HL-60 (cell line): Measurements from ENCODE around the gene CALN1.

Experiments used
- DNase-seq, 2 experiments: peaks; one replicate each; pipeline ENCODE4 v3.0.0-alpha.2; 2010 to 2020; ENCODE audit warnings: low read depth in 1 of 2, low spot score in 1 of 2
- H3K27ac ChIP-seq: fragments of 250-450 bp; sonication (Bioruptor Pico); replicated peaks from 2 replicates; pipeline ENCODE4 v1.5.1; 2020; ENCODE audit warnings: mild to moderate bottlenecking, moderate library complexity
- H3K27me3 ChIP-seq: fragments of 250-450 bp; sonication (Bioruptor Pico); 2 replicates; pipeline ENCODE4 v1.5.1; 2021; ENCODE audit warnings: mild to moderate bottlenecking, moderate library complexity; ENCODE audit not compliant: insufficient read depth, poor library complexity, severe bottlenecking
- H3K4me3 ChIP-seq: replicated peaks from 2 replicates; pipeline ENCODE4 v1.5.1; 2011; ENCODE audit warnings: mild to moderate bottlenecking, control low read depth, low read length; ENCODE audit not compliant: insufficient read depth
- GABPA ChIP-seq: IDR thresholded peaks from 2 replicates; pipeline ENCODE4 v1.6.1; 2012; ENCODE audit warnings: low read depth
- POLR2AphosphoS5 ChIP-seq: IDR thresholded peaks from 2 replicates; pipeline ENCODE4 v1.6.1; 2012; ENCODE audit warnings: low read depth
- SPI1 ChIP-seq: IDR thresholded peaks from 2 replicates; pipeline ENCODE4 v1.6.1; 2012; ENCODE audit warnings: low read depth, mild to moderate bottlenecking, borderline replicate concordance
- TF ChIP-seq, protein P1 (sequence below): IDR thresholded peaks from one replicate; pipeline ENCODE4 v1.5.1; 2011; ENCODE audit warnings: low read length, control low read depth, inconsistent platforms; ENCODE audit not compliant: insufficient read depth
- TF ChIP-seq, protein P2 (sequence below): IDR thresholded peaks from 2 replicates; pipeline ENCODE4 v1.6.1; 2012; ENCODE audit warnings: low read depth; ENCODE audit not compliant: insufficient replicate concordance

Gene CALN1

DNA sequence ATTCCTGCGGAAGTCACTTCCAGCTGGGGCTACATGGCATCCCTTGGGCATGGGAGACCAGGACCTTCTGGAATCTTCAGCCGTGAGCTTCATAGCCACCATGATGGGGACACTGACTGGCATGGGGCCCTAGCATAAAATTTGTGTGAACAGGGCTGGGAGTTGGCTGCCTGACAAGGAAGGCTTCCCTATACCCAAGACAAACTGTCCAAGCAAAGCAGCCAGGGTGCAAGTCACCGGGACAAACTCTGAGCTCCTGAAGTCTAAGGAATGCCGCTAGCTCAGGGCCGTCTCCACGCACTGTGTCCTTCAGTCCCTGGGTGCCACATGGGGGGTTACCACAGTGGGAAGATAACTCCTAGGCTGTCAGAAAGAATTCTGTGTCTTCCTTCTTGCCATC is 627.4 kb downstream of the CALN1 start:
- Histone ChIP-seq H3K27ac (no peak overlapping the region), H3K27me3 (no peaks in the 10 kb centered on the region), H3K4me3 (no peak overlapping the region)
- DNase-seq = no peak
- TF ChIP-seq, protein P1, sequence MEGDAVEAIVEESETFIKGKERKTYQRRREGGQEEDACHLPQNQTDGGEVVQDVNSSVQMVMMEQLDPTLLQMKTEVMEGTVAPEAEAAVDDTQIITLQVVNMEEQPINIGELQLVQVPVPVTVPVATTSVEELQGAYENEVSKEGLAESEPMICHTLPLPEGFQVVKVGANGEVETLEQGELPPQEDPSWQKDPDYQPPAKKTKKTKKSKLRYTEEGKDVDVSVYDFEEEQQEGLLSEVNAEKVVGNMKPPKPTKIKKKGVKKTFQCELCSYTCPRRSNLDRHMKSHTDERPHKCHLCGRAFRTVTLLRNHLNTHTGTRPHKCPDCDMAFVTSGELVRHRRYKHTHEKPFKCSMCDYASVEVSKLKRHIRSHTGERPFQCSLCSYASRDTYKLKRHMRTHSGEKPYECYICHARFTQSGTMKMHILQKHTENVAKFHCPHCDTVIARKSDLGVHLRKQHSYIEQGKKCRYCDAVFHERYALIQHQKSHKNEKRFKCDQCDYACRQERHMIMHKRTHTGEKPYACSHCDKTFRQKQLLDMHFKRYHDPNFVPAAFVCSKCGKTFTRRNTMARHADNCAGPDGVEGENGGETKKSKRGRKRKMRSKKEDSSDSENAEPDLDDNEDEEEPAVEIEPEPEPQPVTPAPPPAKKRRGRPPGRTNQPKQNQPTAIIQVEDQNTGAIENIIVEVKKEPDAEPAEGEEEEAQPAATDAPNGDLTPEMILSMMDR = no peak

DNA sequence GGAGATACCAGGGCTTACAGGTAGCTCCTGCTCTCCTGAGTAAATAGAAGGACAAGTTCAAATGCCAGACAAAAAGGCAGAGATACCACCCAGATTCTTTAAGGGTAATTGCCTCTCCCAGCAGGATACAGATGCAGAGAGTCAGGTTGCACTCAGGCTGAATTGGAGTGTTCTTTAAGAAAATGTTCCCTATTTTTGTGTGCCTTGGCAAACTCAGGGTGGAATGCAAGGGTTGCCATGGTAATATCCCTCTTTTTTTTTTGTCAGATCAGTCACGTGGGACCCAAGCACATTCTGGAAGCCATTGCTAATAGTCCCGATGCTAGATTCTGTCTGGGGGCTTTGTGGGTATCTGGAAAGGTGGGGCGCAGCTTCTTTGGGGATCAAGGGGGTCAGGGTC is 628.0 kb downstream of the CALN1 start:
- no peak for DNase-seq
- H3K27ac ChIP-seq = no peak overlapping the region
- H3K4me3 ChIP-seq = no peak overlapping the region
- no peaks in the 10 kb centered on the region for H3K27me3 ChIP-seq
- TF ChIP-seq GABPA (no peak), SPI1 (no peak)
- TF ChIP-seq, protein P1 = no peak

DNA sequence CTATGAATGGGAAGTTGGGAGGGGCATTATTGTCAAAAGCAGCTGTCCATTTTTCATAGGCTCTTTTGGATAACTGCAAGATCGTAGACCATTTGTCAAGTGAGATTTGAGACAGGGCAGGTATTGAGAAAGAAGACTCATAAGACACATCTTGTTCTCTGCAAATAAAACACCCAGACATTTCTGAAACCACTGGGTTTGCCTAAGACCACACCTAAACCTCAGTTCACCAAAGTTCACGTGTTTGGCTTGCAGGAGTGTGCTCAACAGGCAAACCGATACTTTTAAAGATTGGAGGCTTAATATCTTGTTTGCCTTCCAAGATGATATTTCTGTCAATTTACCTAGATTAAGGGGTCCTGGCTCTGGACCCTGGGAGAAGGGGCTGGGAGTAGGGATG is 628.4 kb downstream of the CALN1 start:
- Histone ChIP-seq H3K27me3 (no peaks in the 10 kb centered on the region), H3K27ac (no peak overlapping the region), H3K4me3 (no peak overlapping the region)
- DNase-seq = no peak
- TF ChIP-seq GABPA (no peak), POLR2AphosphoS5 (no peak), SPI1 (no peak)
- TF ChIP-seq, protein P1 = no peak
- TF ChIP-seq, protein P2, sequence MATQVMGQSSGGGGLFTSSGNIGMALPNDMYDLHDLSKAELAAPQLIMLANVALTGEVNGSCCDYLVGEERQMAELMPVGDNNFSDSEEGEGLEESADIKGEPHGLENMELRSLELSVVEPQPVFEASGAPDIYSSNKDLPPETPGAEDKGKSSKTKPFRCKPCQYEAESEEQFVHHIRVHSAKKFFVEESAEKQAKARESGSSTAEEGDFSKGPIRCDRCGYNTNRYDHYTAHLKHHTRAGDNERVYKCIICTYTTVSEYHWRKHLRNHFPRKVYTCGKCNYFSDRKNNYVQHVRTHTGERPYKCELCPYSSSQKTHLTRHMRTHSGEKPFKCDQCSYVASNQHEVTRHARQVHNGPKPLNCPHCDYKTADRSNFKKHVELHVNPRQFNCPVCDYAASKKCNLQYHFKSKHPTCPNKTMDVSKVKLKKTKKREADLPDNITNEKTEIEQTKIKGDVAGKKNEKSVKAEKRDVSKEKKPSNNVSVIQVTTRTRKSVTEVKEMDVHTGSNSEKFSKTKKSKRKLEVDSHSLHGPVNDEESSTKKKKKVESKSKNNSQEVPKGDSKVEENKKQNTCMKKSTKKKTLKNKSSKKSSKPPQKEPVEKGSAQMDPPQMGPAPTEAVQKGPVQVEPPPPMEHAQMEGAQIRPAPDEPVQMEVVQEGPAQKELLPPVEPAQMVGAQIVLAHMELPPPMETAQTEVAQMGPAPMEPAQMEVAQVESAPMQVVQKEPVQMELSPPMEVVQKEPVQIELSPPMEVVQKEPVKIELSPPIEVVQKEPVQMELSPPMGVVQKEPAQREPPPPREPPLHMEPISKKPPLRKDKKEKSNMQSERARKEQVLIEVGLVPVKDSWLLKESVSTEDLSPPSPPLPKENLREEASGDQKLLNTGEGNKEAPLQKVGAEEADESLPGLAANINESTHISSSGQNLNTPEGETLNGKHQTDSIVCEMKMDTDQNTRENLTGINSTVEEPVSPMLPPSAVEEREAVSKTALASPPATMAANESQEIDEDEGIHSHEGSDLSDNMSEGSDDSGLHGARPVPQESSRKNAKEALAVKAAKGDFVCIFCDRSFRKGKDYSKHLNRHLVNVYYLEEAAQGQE = no peak

DNA sequence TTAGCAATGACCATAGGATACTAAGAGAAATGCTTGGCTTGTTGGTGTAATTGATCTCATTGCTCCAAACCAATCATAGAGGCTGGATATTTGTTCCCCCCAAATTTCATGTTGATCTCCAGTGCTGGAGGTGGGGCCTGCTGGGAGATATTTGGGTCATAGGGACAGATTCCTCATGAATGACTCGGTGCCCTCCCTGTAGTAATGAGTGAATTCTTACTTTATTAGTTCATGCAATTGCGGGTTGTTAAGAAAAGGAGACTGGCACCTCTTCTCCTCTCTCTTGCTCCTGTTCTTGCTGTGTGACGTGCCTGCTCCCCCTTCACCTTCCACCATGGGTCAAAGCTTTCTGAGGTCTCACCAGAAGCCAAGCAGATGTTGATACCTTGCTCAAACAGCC is 630.1 kb downstream of the CALN1 start:
- H3K27me3 ChIP-seq = no peaks in the 10 kb centered on the region
- TF ChIP-seq GABPA (no peak), SPI1 (no peak), POLR2AphosphoS5 (no peak)
- TF ChIP-seq, protein P1 = no peak
- TF ChIP-seq, protein P2 = no peak
- H3K4me3 ChIP-seq = no peak overlapping the region
- no peak for DNase-seq
- no peak overlapping the region for H3K27ac ChIP-seq
